ENCODE results near the gene PGA5.

PGA5 gene

GRCh38 chr11:61293867-61294716, 53.1 kb downstream of the PGA5 start:
- DNase-seq, result peak in 23 of 51 donors; percentile 11 to 65 (median 41)

- peak in 29 of 51 donors; percentile 11 to 70 (median 43) for DNase-seq
Measured at GRCh38 chr11:61294717-61295595, 54.0 kb downstream of the PGA5 start, which contains the start of gene VWCE. TSS of gene VWCE (minus strand) at chr11:61295316. CDS start at chr11:61295037, 279 bp downstream.

GRCh38 chr11:61295596-61295926, 54.6 kb downstream of the PGA5 start:
- DNase-seq, result peak in 4 of 51 donors; percentile 6 to 44 (median 16)

GRCh38 chr11:61297341-61297740, 56.4 kb downstream of the PGA5 start:
- no peak for DNase-seq

- DNase-seq, result peak in 6 of 51 donors; percentile 8 to 25 (median 12)
Measured at GRCh38 chr11:61297746-61298145, 56.8 kb downstream of the PGA5 start.

- DNase-seq, result no peak
Measured at GRCh38 chr11:61298663-61299244, 57.8 kb downstream of the PGA5 start.
